GM12878 (cell line): ENCODE data around the gene CLEC4M. TPM values are rescaled to one million over a fixed set of nuclear protein-coding genes. Genes with fewer than 3 reads are reported as not detected.

ENCODE experiments used
- ATAC-seq: fragments of 200-7000 bp; cut with Tn5 transposase; 3 replicates; pipeline ENCODE4 v1.9.1; 2020; ENCODE audit warnings: mild to moderate bottlenecking, moderate library complexity
- BruUV-seq: library from RNA; stranded (reverse); fragments of 400-500 nt; replicated peaks from 2 replicates; lab custom pipeline; 2021; lab: Mats Ljungman, UMichigan
- CTCF ChIA-PET: fragments of 300-600 bp; sonication (Branson Sonifier 250); formaldehyde crosslinking; extraction: SDS; loops from one replicate; lab custom pipeline; 2021; ENCODE audit warnings: inconsistent platforms; lab: Yijun Ruan, JAX
- POLR2A ChIA-PET: fragments of 350-600 bp; formaldehyde crosslinking; extraction: SDS; loops from one replicate; lab custom pipeline; 2021; ENCODE audit warnings: inconsistent platforms; lab: Charles Lee
- RAD21 ChIA-PET: fragments of 300-600 bp; sonication (Branson Sonifier 250); formaldehyde crosslinking; loops from one replicate; lab custom pipeline; 2023; ENCODE audit warnings: antibody characterized with exemption; ENCODE audit not compliant: unreplicated experiment; lab: Charles Lee
- SMC1A ChIA-PET: fragments of 300-600 bp; sonication (Branson Sonifier 250); formaldehyde crosslinking; loops from one replicate; lab custom pipeline; 2023; ENCODE audit not compliant: unreplicated experiment, uncharacterized antibody; lab: Charles Lee
- DNase-seq: peaks from one replicate; pipeline ENCODE4 v3.0.0-alpha.2; 2011; ENCODE audit warnings: low read depth, low spot score
- FAIRE-seq: peaks from 3 replicates; lab custom pipeline; 2011; peaks lifted over from hg19 to GRCh38; lab: Jason Lieb, UNC
- H2AFZ ChIP-seq: 2 replicates; pipeline ENCODE4 v1.6.0; 2011; ENCODE audit warnings: low read depth, low read length, control low read depth; ENCODE audit not compliant: control insufficient read depth
- H3K27ac ChIP-seq: 2 replicates; pipeline ENCODE4 v1.5.1; 2011; ENCODE audit warnings: control low read depth; ENCODE audit not compliant: control insufficient read depth, insufficient read depth
- H3K27me3 ChIP-seq, 2 experiments: replicated peaks in 1 of 2; 2 replicates each; pipeline versions ENCODE4 v1.6.0 to v1.6.1; 2011; ENCODE audit warnings: low read length in 1 of 2; ENCODE audit not compliant: control insufficient read depth in 2 of 2, insufficient read depth in 2 of 2
- H3K36me3 ChIP-seq, 2 experiments: 2 replicates each; pipeline ENCODE4 v1.5.1; 2011; ENCODE audit warnings: low read length in 1 of 2; ENCODE audit not compliant: control insufficient read depth in 2 of 2, insufficient read depth in 2 of 2
- H3K4me1 ChIP-seq: 2 replicates; pipeline ENCODE4 v1.6.1; 2011; ENCODE audit warnings: mild to moderate bottlenecking, low read length, moderate library complexity, mixed read lengths; ENCODE audit not compliant: control insufficient read depth, insufficient read depth
- H3K4me2 ChIP-seq: 2 replicates; pipeline ENCODE4 v1.6.0; 2011; ENCODE audit warnings: control low read depth; ENCODE audit not compliant: control insufficient read depth, insufficient read depth
- H3K4me3 ChIP-seq: fragments of 200-600 bp; sonication (generic); 2 replicates; pipeline ENCODE4 v1.5.1; 2016
- H3K79me2 ChIP-seq: 2 replicates; pipeline ENCODE4 v1.6.0; 2011; ENCODE audit warnings: low read length; ENCODE audit not compliant: control insufficient read depth, insufficient read depth
- H3K9ac ChIP-seq: 2 replicates; pipeline ENCODE4 v1.8.0; 2011; ENCODE audit warnings: low read length, control low read depth, mixed read lengths; ENCODE audit not compliant: control insufficient read depth, insufficient read depth
- H3K9me3 ChIP-seq: replicated peaks from 3 replicates; pipeline ENCODE4 v1.5.1; 2011; ENCODE audit warnings: mild to moderate bottlenecking, low read length; ENCODE audit not compliant: control insufficient read depth, insufficient read depth
- H4K20me1 ChIP-seq: 2 replicates; pipeline ENCODE4 v1.6.0; 2011; ENCODE audit not compliant: control insufficient read depth, insufficient read depth
- ASH2L ChIP-seq: fragments of 300-600, 200-600 bp; sonication (generic); IDR thresholded peaks from 2 replicates; pipeline ENCODE4 v1.6.1; 2017; ENCODE audit warnings: low read depth, mild to moderate bottlenecking, borderline replicate concordance
- BCL3 ChIP-seq: IDR thresholded peaks from 2 replicates; pipeline ENCODE4 v1.6.1; 2011; ENCODE audit warnings: borderline replicate concordance, low read depth, mild to moderate bottlenecking, moderate library complexity, low read length; ENCODE audit not compliant: insufficient read depth, poor library complexity, severe bottlenecking
- ETV6 ChIP-seq, 2 experiments: fragments of 450-650 bp in 1 of 2; IDR thresholded peaks in 1 of 2; conservative IDR thresholded peaks in 1 of 2; 2 replicates each; pipeline ENCODE4 v1.6.1; 2014; ENCODE audit warnings: antibody characterized with exemption in 1 of 2, borderline replicate concordance in 1 of 2, low read depth in 1 of 2, mild to moderate bottlenecking in 1 of 2, moderate library complexity in 1 of 2
- FOXK2 ChIP-seq: fragments of 450-650 bp; IDR thresholded peaks from 2 replicates; pipeline ENCODE4 v1.6.1; 2017; ENCODE audit warnings: mild to moderate bottlenecking, moderate library complexity
- IKZF2 ChIP-seq, 2 experiments: fragments of 450-650 bp; IDR thresholded peaks; 2 replicates each; pipeline ENCODE4 v1.6.1; 2017; ENCODE audit warnings: mild to moderate bottlenecking in 2 of 2, moderate library complexity in 2 of 2
- IRF3 ChIP-seq: fragments of 450-650 bp; IDR thresholded peaks from 2 replicates; pipeline ENCODE4 v1.6.1; 2014; ENCODE audit warnings: mild to moderate bottlenecking
- MEF2A ChIP-seq: IDR thresholded peaks from 2 replicates; pipeline ENCODE4 v1.6.1; 2011; ENCODE audit warnings: low read depth, mild to moderate bottlenecking, low read length, moderate library complexity; ENCODE audit not compliant: insufficient read depth
- NFIC ChIP-seq: IDR thresholded peaks from 2 replicates; pipeline ENCODE4 v1.6.1; 2012; ENCODE audit warnings: low read depth, mild to moderate bottlenecking, inconsistent platforms, low read length, moderate library complexity
- NFYA ChIP-seq: IDR thresholded peaks from 2 replicates; pipeline ENCODE4 v1.6.1; 2011; ENCODE audit warnings: low read depth, mild to moderate bottlenecking, low read length, improper control_type of control experiment, borderline replicate concordance
- POLR2A ChIP-seq: IDR thresholded peaks from 2 replicates; pipeline ENCODE4 v1.6.1; 2011; ENCODE audit warnings: low read depth, mild to moderate bottlenecking, low read length
- TCF12 ChIP-seq: IDR thresholded peaks from 2 replicates; pipeline ENCODE4 v1.6.1; 2011; ENCODE audit warnings: low read depth, mild to moderate bottlenecking, low read length
- ZBTB33 ChIP-seq: fragments of 450-650 bp; IDR thresholded peaks from 2 replicates; pipeline ENCODE4 v1.6.1; 2017; ENCODE audit warnings: mild to moderate bottlenecking
- ZNF384 ChIP-seq: IDR thresholded peaks from 2 replicates; pipeline ENCODE4 v1.6.1; 2012; ENCODE audit warnings: low read depth, mild to moderate bottlenecking, low read length, improper control_type of control experiment, borderline replicate concordance
- WGBS: methylation state at CpG from one replicate; pipeline ENCODE4 v1.1.6; 2016; ENCODE audit warnings: low lambda C conversion rate; ENCODE audit not compliant: insufficient replicate concordance, insufficient coverage; ENCODE audit errors: missing lambda C conversion rate; 5-methylcytosine and 5-hydroxymethylcytosine counted together
- in situ Hi-C: fragments of 300-500 bp; cut with MboI; formaldehyde crosslinking; loops from 9 replicates; pipeline ENCODE4 v1.14.3; 2018; ENCODE audit warnings: mixed read lengths
- intact Hi-C: fragments of 100-400 bp; cut with micrococcal nuclease; formaldehyde crosslinking; loops from one replicate; pipeline ENCODE4 v1.14.2; 2022; ENCODE audit not compliant: unreplicated experiment
- polyA plus RNA-seq, 11 experiments: library from polyadenylated mRNA; depleted of rRNA in 4 of 11; unstranded in 6 of 11; stranded (reverse) in 5 of 11; fragments of >200 nt; fragmentation: Nextera tagmentation in 4 of 11; fragmentation: Illumina TruSeq in 1 of 11; extraction: Ambion mirVana in 4 of 11; extraction: Trizol in 1 of 11; gene quantifications; 1 replicate in 1 of 11; 2 replicates in 10 of 11; pipeline versions ENCODE4 v1.2.1 to v1.2.3, GENCODE V29; 2011 to 2016; ENCODE audit warnings: inconsistent platforms in 2 of 11, missing spikeins in 2 of 11, low read depth in 1 of 11
- total RNA-seq, 4 experiments: library from RNA; depleted of rRNA in 3 of 4; stranded (reverse); fragments of >200 nt in 3 of 4; fragmentation: Illumina TruSeq in 1 of 4; extraction: Trizol in 1 of 4; gene quantifications; 2 replicates each; pipeline versions ENCODE4 v1.2.1 to v1.2.3, GENCODE V29; 2013 to 2021

CLEC4M gene
- total and polyA plus RNA-seq, 10 of the 15 experiments (the other 5 are each of a cell fraction or from before 2014, with no cell fraction given) = 0.11 to 0.42 (median 0.25) TPM; not detected in 1

GRCh38 chr19:7773841-7774240 is 10.8 kb downstream of the CLEC4M start:
- ChIA-PET SMC1A (interaction anchor here (0.8 to 1.3 kb wide), 2 partner anchors 75 to 93 kb away, joined by 3 to 4 read pairs; partner anchors contain the start of gene TRAPPC5), CTCF (interaction anchor here (0.9 kb wide), 1 partner anchor 75 kb away, joined by 3 read pairs; no protein-coding TSS in a partner anchor), POLR2A (interaction anchor here (0.6 to 1.1 kb wide), 3 partner anchors 26 to 448 kb away, joined by 3 to 6 read pairs (median 5); no protein-coding TSS in a partner anchor), RAD21 (interaction anchor here (3.1 kb wide), 1 partner anchor 68 kb away, joined by 9 read pairs; no protein-coding TSS in a partner anchor)
- Histone ChIP-seq H3K27ac (no peak overlapping the region), H2AFZ (no peak overlapping the region), H3K4me2 (no peak overlapping the region), H3K27me3 (no peaks in the 10 kb centered on the region), H3K9ac (no peak overlapping the region), H4K20me1 (no peaks in the 10 kb centered on the region), H3K36me3 (no peaks in the 10 kb centered on the region), H3K9me3 (no peaks in the 10 kb centered on the region; the same call in 2 of the 3 replicates), H3K4me3 (no peak overlapping the region), H3K79me2 (no peaks in the 10 kb centered on the region), H3K4me1 (peaks cover 17% of the 10 kb centered on the region)
- 94% methylated on average over 9 of the region's 9 CpGs for WGBS
- no peak for TF ChIP-seq NFYA
- TF ChIP-seq POLR2A = no peak
- TF ChIP-seq MEF2A = no peak
- no peak for TF ChIP-seq FOXK2
- no peak for TF ChIP-seq ASH2L
- no peak for TF ChIP-seq TCF12
- intact Hi-C loops (no loop called here), in situ Hi-C loops (no loop called here)
- FAIRE-seq (no peak), ATAC-seq (no peak), DNase-seq (no peak)
- no TSS peak for BruUV-seq

GRCh38 chr19:7775761-7776160 is 12.7 kb downstream of the CLEC4M start:
- Histone ChIP-seq H3K27me3 (no peaks in the 10 kb centered on the region), H3K4me2 (no peak overlapping the region), H3K4me3 (no peak overlapping the region), H3K36me3 (no peaks in the 10 kb centered on the region), H3K4me1 (peaks cover 17% of the 10 kb centered on the region), H3K9ac (no peak overlapping the region), H2AFZ (no peak overlapping the region), H3K79me2 (no peaks in the 10 kb centered on the region), H4K20me1 (no peaks in the 10 kb centered on the region), H3K27ac (no peak overlapping the region), H3K9me3 (no peaks in the 10 kb centered on the region; the same call in 1 of the 3 replicates)
- CTCF ChIA-PET = interaction anchor here (1.8 kb wide), 1 partner anchor 207 kb away, joined by 8 read pairs; no protein-coding TSS in a partner anchor
- SMC1A ChIA-PET = interaction anchor here (1.5 kb wide), 1 partner anchor 207 kb away, joined by 4 read pairs; no protein-coding TSS in a partner anchor
- FAIRE-seq (no peak), DNase-seq (no peak), ATAC-seq (no peak)
- in situ Hi-C loops = no loop called here
- POLR2A ChIA-PET = no interaction called here
- WGBS = 79% methylated on average over 8 of the region's 9 CpGs
- intact Hi-C loops = no loop called here
- BruUV-seq = no TSS peak
- RAD21 ChIA-PET = no interaction called here
- TF ChIP-seq NFIC (no peak), BCL3 (no peak), IKZF2 (IDR thresholded peaks at IDR 0.05) (no peak), IRF3 (no peak), ETV6 (conservative IDR thresholded peaks at IDR 0.05 in 1 of 2, IDR thresholded peaks at IDR 0.05 in 1 of 2; ENCODE audit: borderline replicate concordance in 1 of 2, low read depth in 1 of 2) (no peak), ZBTB33 (no peak), ZNF384 (no peak)
